H1 (cell line): ENCODE results near the gene ZNF408. TPM values are rescaled to one million over a fixed set of nuclear protein-coding genes. Genes with fewer than 3 reads are reported as not detected.
"Not testable (repeated sequence)": the region's sequence is repeated elsewhere in the genome, so short reads cannot be mapped to it uniquely, and the experiment has no call there.

Experiments used
- CTCF ChIA-PET: fragments of 300-600 bp; sonication (Branson Sonifier 250); formaldehyde crosslinking; loops from one replicate; lab custom pipeline; 2021; ENCODE audit not compliant: partially characterized antibody; lab: Charles Lee
- POLR2A ChIA-PET: fragments of 300-600 bp; sonication (Branson Sonifier 250); formaldehyde crosslinking; loops from one replicate; lab custom pipeline; 2021; ENCODE audit warnings: inconsistent platforms; ENCODE audit not compliant: partially characterized antibody; lab: Charles Lee
- DNase-seq, 2 experiments: peaks; one replicate each; pipeline versions ENCODE4 v3.0.0 to v3.0.0-alpha.2; 2010 to 2022; ENCODE audit warnings: low spot score in 2 of 2, low read depth in 1 of 2, mixed read lengths in 1 of 2
- FAIRE-seq: peaks from 2 replicates; lab custom pipeline; 2011; peaks lifted over from hg19 to GRCh38; lab: Jason Lieb, UNC
- H2AFZ ChIP-seq: 2 replicates; pipeline ENCODE4 v1.8.1; 2012; ENCODE audit warnings: low read length, inconsistent platforms
- H2AK5ac ChIP-seq: 2 replicates; pipeline ENCODE4 v1.6.1; 2013; ENCODE audit warnings: low read depth, low read length
- H2BK120ac ChIP-seq: replicated peaks from 2 replicates; pipeline ENCODE3; 2013; ENCODE audit warnings: low read depth, low read length, inconsistent platforms
- H2BK12ac ChIP-seq: 2 replicates; pipeline ENCODE4 v1.6.1; 2013; ENCODE audit warnings: low read depth, low read length
- H2BK15ac ChIP-seq: 2 replicates; pipeline ENCODE4 v1.6.1; 2013; ENCODE audit warnings: low read length
- H2BK20ac ChIP-seq: 2 replicates; pipeline ENCODE4 v1.6.1; 2013; ENCODE audit warnings: low read length
- H2BK5ac ChIP-seq: 2 replicates; pipeline ENCODE4 v1.6.1; 2013; ENCODE audit warnings: low read depth, low read length
- H3K14ac ChIP-seq: 2 replicates; pipeline ENCODE4 v1.6.1; 2013; ENCODE audit warnings: inconsistent platforms; ENCODE audit not compliant: insufficient read length
- H3K18ac ChIP-seq: 2 replicates; pipeline ENCODE4 v1.6.1; 2013; ENCODE audit warnings: low read length; ENCODE audit errors: extremely low read depth
- H3K23ac ChIP-seq: 2 replicates; pipeline ENCODE4 v1.6.1; 2013; ENCODE audit warnings: inconsistent platforms; ENCODE audit not compliant: insufficient read length
- H3K23me2 ChIP-seq: 2 replicates; pipeline ENCODE4 v1.6.1; 2013; ENCODE audit warnings: low read depth, low read length
- H3K27ac ChIP-seq: 2 replicates; pipeline ENCODE4 v1.6.1; 2011; ENCODE audit warnings: low read depth, low read length, inconsistent platforms
- H3K27me3 ChIP-seq, 4 experiments: replicated peaks in 1 of 4; 1 replicate in 1 of 4; 2 replicates in 3 of 4; pipeline versions ENCODE4 v1.6.1 to v1.8.1; 2011 to 2013; ENCODE audit warnings: low read length in 3 of 4, mild to moderate bottlenecking in 3 of 4, inconsistent platforms in 2 of 4, mixed read lengths in 2 of 4, moderate library complexity in 1 of 4; ENCODE audit not compliant: control insufficient read depth in 3 of 4, insufficient read depth in 3 of 4; ENCODE audit errors: extremely low read depth in 1 of 4
- H3K36me3 ChIP-seq, 4 experiments: 2 replicates each; pipeline versions ENCODE4 v1.6.1 to v1.8.1; 2011 to 2013; ENCODE audit warnings: mild to moderate bottlenecking in 4 of 4, low read length in 3 of 4, moderate library complexity in 2 of 4, control low read depth in 1 of 4, inconsistent platforms in 1 of 4; ENCODE audit not compliant: insufficient read depth in 4 of 4, control insufficient read depth in 2 of 4
- H3K4ac ChIP-seq: replicated peaks from 2 replicates; pipeline ENCODE3; 2013; ENCODE audit warnings: low read length, low read depth, mixed read lengths, inconsistent platforms; ENCODE audit not compliant: insufficient read length
- H3K4me1 ChIP-seq, 4 experiments: replicated peaks in 1 of 4; 1 replicate in 1 of 4; 2 replicates in 3 of 4; pipeline versions ENCODE4 v1.6.1 to v1.8.1; 2011 to 2013; ENCODE audit warnings: low read length in 3 of 4, inconsistent platforms in 2 of 4, mixed read lengths in 1 of 4; ENCODE audit not compliant: insufficient read depth in 4 of 4, control insufficient read depth in 3 of 4
- H3K4me2 ChIP-seq, 2 experiments: 2 replicates each; pipeline versions ENCODE4 v1.6.1 to v1.8.1; 2011 to 2013; ENCODE audit warnings: low read depth in 2 of 2, low read length in 2 of 2, control low read depth in 1 of 2, inconsistent platforms in 1 of 2, mild to moderate bottlenecking in 1 of 2; ENCODE audit not compliant: insufficient read depth in 1 of 2
- H3K4me3 ChIP-seq, 4 experiments: fragments of 200-600, 300-600 bp in 1 of 4; sonication (generic), shearing (Covaris generic), sonication (Bioruptor Twin) in 1 of 4; 2 replicates each; pipeline versions ENCODE4 v1.5.1 to v1.8.1; 2011 to 2016; ENCODE audit warnings: low read length in 4 of 4, low read depth in 3 of 4, control low read depth in 2 of 4, inconsistent platforms in 2 of 4, mild to moderate bottlenecking in 2 of 4, mixed read lengths in 1 of 4, moderate library complexity in 1 of 4; ENCODE audit not compliant: insufficient read depth in 2 of 4; ENCODE audit errors: extremely low read depth in 1 of 4
- H3K56ac ChIP-seq: replicated peaks from 2 replicates; pipeline ENCODE3; 2013; ENCODE audit warnings: low read depth, mild to moderate bottlenecking, mixed read lengths, low read length, inconsistent platforms; ENCODE audit not compliant: insufficient read length
- H3K79me1 ChIP-seq: 2 replicates; pipeline ENCODE4 v1.6.1; 2013; ENCODE audit warnings: low read depth, low read length, control low read depth
- H3K79me2 ChIP-seq, 2 experiments: 2 replicates each; pipeline versions ENCODE4 v1.6.1 to v1.8.1; 2012 to 2013; ENCODE audit warnings: low read length in 2 of 2, mild to moderate bottlenecking in 2 of 2, inconsistent platforms in 1 of 2; ENCODE audit not compliant: insufficient read depth in 2 of 2, control insufficient read depth in 1 of 2
- H3K9ac ChIP-seq, 4 experiments: replicated peaks in 1 of 4; 1 replicate in 1 of 4; 2 replicates in 3 of 4; pipeline versions ENCODE4 v1.6.1 to v1.8.1; 2011 to 2013; ENCODE audit warnings: low read depth in 3 of 4, low read length in 3 of 4, control low read depth in 2 of 4, mild to moderate bottlenecking in 2 of 4, moderate library complexity in 2 of 4, inconsistent platforms in 1 of 4; ENCODE audit errors: extremely low read depth in 1 of 4
- H3K9me3 ChIP-seq, 2 experiments: 2 replicates each; pipeline versions ENCODE4 v1.6.1 to v1.8.1; 2012 to 2013; ENCODE audit warnings: mild to moderate bottlenecking in 2 of 2, moderate library complexity in 2 of 2, control low read depth in 1 of 2, inconsistent platforms in 1 of 2, low read depth in 1 of 2, low read length in 1 of 2, mixed read lengths in 1 of 2; ENCODE audit not compliant: insufficient read depth in 2 of 2
- H4K20me1 ChIP-seq, 2 experiments: replicated peaks in 1 of 2; 2 replicates each; pipeline versions ENCODE3 to v1.8.1; 2011 to 2013; ENCODE audit warnings: inconsistent platforms in 2 of 2, low read length in 2 of 2, mild to moderate bottlenecking in 1 of 2; ENCODE audit not compliant: insufficient read depth in 2 of 2, control insufficient read depth in 1 of 2
- H4K5ac ChIP-seq: 2 replicates; pipeline ENCODE4 v1.6.1; 2013; ENCODE audit warnings: low read length, low read depth, mixed read lengths, inconsistent platforms; ENCODE audit not compliant: insufficient read length
- H4K8ac ChIP-seq: 2 replicates; pipeline ENCODE4 v1.8.0; 2013; ENCODE audit warnings: mild to moderate bottlenecking, moderate library complexity, low read length, inconsistent platforms; ENCODE audit not compliant: insufficient read depth; ENCODE audit errors: extremely low read depth
- H4K91ac ChIP-seq: replicated peaks from 2 replicates; pipeline ENCODE3; 2013; ENCODE audit warnings: low read length, mixed read lengths, inconsistent platforms; ENCODE audit not compliant: insufficient read length
- WGBS, 2 experiments: shearing (Covaris generic) in 1 of 2; methylation state at CpG; one replicate each; pipeline versions ENCODE4 v1.1.6 to v1.1.7; 2013 to 2015; ENCODE audit warnings: low lambda C conversion rate in 2 of 2, mixed read lengths in 2 of 2, inconsistent platforms in 1 of 2, low coverage in 1 of 2, missing lambda C conversion rate in 1 of 2; ENCODE audit not compliant: insufficient replicate concordance in 2 of 2, insufficient coverage in 1 of 2, insufficient read length in 1 of 2; ENCODE audit errors: extremely low coverage in 1 of 2, missing lambda C conversion rate in 1 of 2; 5-methylcytosine and 5-hydroxymethylcytosine counted together
- polyA plus RNA-seq, 7 experiments: library from polyadenylated mRNA; depleted of rRNA in 3 of 7; stranded (reverse) in 5 of 7; unstranded in 2 of 7; fragments of >200 nt in 5 of 7; fragments of 200-250 nt in 2 of 7; gene quantifications; 1 replicate in 5 of 7; 2 replicates in 1 of 7; 4 replicates in 1 of 7; pipeline versions ENCODE4 v1.2.1 to v1.2.3, GENCODE V29; 2011 to 2013; ENCODE audit warnings: missing spikeins in 2 of 7, mixed read lengths in 2 of 7
- total RNA-seq: library from RNA; stranded (reverse); fragmentation: NEBNext Ultra II Directional; extraction: Animal tissue kit (Norgen Biotek cat#: 25700); gene quantifications from 2 replicates; pipeline ENCODE4 v1.2.1, GENCODE V29; 2021

Gene ZNF408
- total and polyA plus RNA-seq, 2 of the 8 experiments (the other 6 are each of a cell fraction or from before 2014, with no cell fraction given) = 10.7 to 11.0 TPM

DNA sequence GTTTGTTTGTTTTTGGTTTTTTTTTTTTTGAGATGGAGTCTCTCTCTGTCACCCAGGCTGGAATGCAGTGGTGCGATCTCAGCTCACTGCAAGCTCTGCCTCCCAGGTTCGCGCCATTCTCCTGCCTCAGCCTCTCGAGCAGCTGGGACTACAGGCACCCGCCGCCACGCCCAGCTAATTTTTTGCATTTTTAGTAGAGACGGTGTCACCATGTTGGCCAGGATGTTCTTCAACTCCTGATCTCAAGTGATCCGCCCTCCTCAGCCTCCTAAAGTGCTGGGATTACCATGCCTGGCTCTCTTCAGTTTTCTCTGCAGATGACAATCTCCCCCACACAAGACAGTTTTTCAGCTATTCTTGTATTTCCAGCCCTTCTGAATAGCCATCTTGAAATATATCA, 8.5 kb downstream of the ZNF408 start:
- H3K4me2 ChIP-seq, H3K79me1 ChIP-seq, H2BK5ac ChIP-seq, POLR2A ChIA-PET, H2AFZ ChIP-seq, H4K5ac ChIP-seq, H4K8ac ChIP-seq, DNase-seq, H2AK5ac ChIP-seq, H3K4me3 ChIP-seq, H2BK15ac ChIP-seq, H3K23ac ChIP-seq, H3K4ac ChIP-seq, H3K27ac ChIP-seq, H3K18ac ChIP-seq, H4K20me1 ChIP-seq, H3K4me1 ChIP-seq, H3K23me2 ChIP-seq, H3K79me2 ChIP-seq, H3K56ac ChIP-seq, FAIRE-seq, H3K9ac ChIP-seq, H2BK120ac ChIP-seq, H3K27me3 ChIP-seq, H2BK12ac ChIP-seq, H2BK20ac ChIP-seq, H4K91ac ChIP-seq, H3K9me3 ChIP-seq, H3K14ac ChIP-seq: not testable (repeated sequence)
- peaks cover 12 to 25% (median 16%) of the 10 kb centered on the region in 4 experiments for H3K36me3 ChIP-seq
- WGBS, 2 experiments = 82% methylated on average over 8 of the region's 9 CpGs; no CpG with 5 or more reads in 1 of the 2 experiments
- CTCF ChIA-PET = interaction anchor here (0.8 kb wide), 1 partner anchor 35 kb away, joined by 4 read pairs; no protein-coding TSS in a partner anchor
